HepG2 (cell line): ENCODE data around the gene NMNAT1. TPM values are rescaled to one million over a fixed set of nuclear protein-coding genes. Genes with fewer than 3 reads are reported as not detected.

Source experiments
- ARNT2 ChIP-seq: sonication (generic); formaldehyde crosslinking; IDR thresholded peaks from 2 replicates; pipeline ENCODE4 v1.8.0; 2022; ENCODE audit warnings: mild to moderate bottlenecking, low read depth, missing genetic modification reagents, moderate library complexity
- CBX1 ChIP-seq: IDR thresholded peaks from one replicate; pipeline ENCODE4 v1.6.1; 2016; ENCODE audit warnings: antibody characterized with exemption, low read depth
- ETV6 ChIP-seq: sonication (generic); formaldehyde crosslinking; conservative IDR thresholded peaks from 2 replicates; pipeline ENCODE4 v1.4.0; 2020; ENCODE audit warnings: missing genetic modification reagents
- HOXA9 ChIP-seq: sonication (generic); formaldehyde crosslinking; IDR thresholded peaks from 2 replicates; pipeline ENCODE4 v1.8.1; 2022; ENCODE audit warnings: missing genetic modification reagents, mild to moderate bottlenecking, moderate library complexity, borderline replicate concordance
- NFIB ChIP-seq: sonication (generic); formaldehyde crosslinking; IDR thresholded peaks from 2 replicates; pipeline ENCODE4 v1.9.0; 2021; ENCODE audit warnings: missing genetic modification reagents, mild to moderate bottlenecking, borderline replicate concordance
- STAT5B ChIP-seq: sonication (generic); formaldehyde crosslinking; IDR thresholded peaks from 2 replicates; pipeline ENCODE4 v1.4.0; 2020; ENCODE audit warnings: missing genetic modification reagents
- ZBTB42 ChIP-seq: sonication (generic); formaldehyde crosslinking; IDR thresholded peaks from 2 replicates; pipeline ENCODE4 v1.5.0; 2020; ENCODE audit warnings: mild to moderate bottlenecking, missing genetic modification reagents
- polyA plus RNA-seq, 8 experiments: library from polyadenylated mRNA; depleted of rRNA in 3 of 8; stranded (reverse) in 7 of 8; unstranded in 1 of 8; fragments of >200 nt; fragmentation: Illumina TruSeq in 4 of 8; extraction: Trizol in 4 of 8; gene quantifications; 2 replicates each; pipeline versions ENCODE4 v1.2.1 to v1.2.3, GENCODE V29; 2011 to 2016; ENCODE audit warnings: low read depth in 4 of 8, missing spikeins in 1 of 8, mixed read lengths in 1 of 8; ENCODE audit not compliant: insufficient read depth in 1 of 8
- total RNA-seq, 5 experiments: library from RNA; depleted of rRNA; stranded (reverse); fragments of >200 nt; fragmentation: Illumina TruSeq; extraction: Trizol; gene quantifications; 2 replicates each; pipeline ENCODE4 v1.2.3, GENCODE V29; 2016; ENCODE audit warnings: low read depth in 1 of 5
- TF ChIP-seq, protein P1 (sequence below): sonication (generic); formaldehyde crosslinking; IDR thresholded peaks from 2 replicates; pipeline ENCODE4 v1.4.0; 2020; ENCODE audit warnings: missing genetic modification reagents, borderline replicate concordance
- TF ChIP-seq, protein P2 (sequence below): sonication (generic); formaldehyde crosslinking; IDR thresholded peaks from 2 replicates; pipeline ENCODE4 v1.5.1; 2020; ENCODE audit warnings: missing genetic modification reagents, mild to moderate bottlenecking, borderline replicate concordance
- TF ChIP-seq, protein P3 (sequence below): fragments of 450-650 bp; IDR thresholded peaks from 2 replicates; pipeline ENCODE4 v1.6.1; 2017; ENCODE audit warnings: mild to moderate bottlenecking
- TF ChIP-seq, protein P4 (sequence below): sonication (generic); formaldehyde crosslinking; IDR thresholded peaks from 2 replicates; pipeline ENCODE4 v1.4.0; 2020; ENCODE audit warnings: missing genetic modification reagents, borderline replicate concordance
- TF ChIP-seq, protein P5 (sequence below): IDR thresholded peaks from 2 replicates; pipeline ENCODE4 v1.6.1; 2016
- TF ChIP-seq, protein P6 (sequence below): sonication (generic); formaldehyde crosslinking; IDR thresholded peaks from 2 replicates; pipeline ENCODE4 v1.5.1; 2020; ENCODE audit warnings: mild to moderate bottlenecking, missing genetic modification reagents, moderate library complexity

The NMNAT1 gene
- total and polyA plus RNA-seq, 2 of the 13 experiments (the other 11 are each of a cell fraction or from before 2014, with no cell fraction given) = 5.6 to 12.2 TPM

DNA sequence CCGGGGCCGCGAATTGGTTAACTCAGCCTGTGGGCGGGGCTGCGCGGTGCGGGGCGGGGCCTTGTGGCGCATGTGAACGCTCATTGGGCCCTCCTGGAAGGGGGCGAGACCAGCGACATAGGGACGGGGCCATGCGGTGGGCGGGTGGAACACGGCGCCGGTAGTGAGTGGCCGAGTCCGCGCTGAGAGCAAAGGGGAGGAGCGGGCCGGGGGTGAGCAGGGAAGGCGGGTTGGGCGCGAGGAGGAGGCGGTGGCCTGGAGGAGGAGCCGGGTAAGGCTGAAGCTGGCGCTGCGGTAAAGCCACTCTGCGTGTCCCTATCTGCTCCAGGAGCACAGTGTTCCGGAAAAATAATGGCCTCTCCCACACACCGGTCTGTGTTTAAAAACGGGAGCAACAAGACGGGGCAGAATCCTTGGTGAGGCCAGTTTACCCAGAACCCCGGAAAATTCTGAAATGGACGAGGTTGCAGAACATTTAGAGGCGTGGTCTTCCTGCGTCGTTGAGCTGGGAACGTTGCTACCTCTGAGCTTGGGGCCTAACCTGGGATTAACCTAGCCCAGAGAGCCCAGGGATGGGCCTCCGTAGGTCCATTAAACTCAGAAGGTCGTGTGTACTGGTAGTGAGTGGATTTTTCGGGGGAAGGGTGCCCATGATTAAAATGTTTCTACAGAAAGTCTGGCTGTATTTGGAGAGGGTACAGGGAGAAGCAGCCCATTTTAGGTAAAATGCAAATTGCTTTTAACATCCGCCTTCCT, 32.7 kb upstream of the NMNAT1 start (continued):
- TF ChIP-seq, protein P1, sequence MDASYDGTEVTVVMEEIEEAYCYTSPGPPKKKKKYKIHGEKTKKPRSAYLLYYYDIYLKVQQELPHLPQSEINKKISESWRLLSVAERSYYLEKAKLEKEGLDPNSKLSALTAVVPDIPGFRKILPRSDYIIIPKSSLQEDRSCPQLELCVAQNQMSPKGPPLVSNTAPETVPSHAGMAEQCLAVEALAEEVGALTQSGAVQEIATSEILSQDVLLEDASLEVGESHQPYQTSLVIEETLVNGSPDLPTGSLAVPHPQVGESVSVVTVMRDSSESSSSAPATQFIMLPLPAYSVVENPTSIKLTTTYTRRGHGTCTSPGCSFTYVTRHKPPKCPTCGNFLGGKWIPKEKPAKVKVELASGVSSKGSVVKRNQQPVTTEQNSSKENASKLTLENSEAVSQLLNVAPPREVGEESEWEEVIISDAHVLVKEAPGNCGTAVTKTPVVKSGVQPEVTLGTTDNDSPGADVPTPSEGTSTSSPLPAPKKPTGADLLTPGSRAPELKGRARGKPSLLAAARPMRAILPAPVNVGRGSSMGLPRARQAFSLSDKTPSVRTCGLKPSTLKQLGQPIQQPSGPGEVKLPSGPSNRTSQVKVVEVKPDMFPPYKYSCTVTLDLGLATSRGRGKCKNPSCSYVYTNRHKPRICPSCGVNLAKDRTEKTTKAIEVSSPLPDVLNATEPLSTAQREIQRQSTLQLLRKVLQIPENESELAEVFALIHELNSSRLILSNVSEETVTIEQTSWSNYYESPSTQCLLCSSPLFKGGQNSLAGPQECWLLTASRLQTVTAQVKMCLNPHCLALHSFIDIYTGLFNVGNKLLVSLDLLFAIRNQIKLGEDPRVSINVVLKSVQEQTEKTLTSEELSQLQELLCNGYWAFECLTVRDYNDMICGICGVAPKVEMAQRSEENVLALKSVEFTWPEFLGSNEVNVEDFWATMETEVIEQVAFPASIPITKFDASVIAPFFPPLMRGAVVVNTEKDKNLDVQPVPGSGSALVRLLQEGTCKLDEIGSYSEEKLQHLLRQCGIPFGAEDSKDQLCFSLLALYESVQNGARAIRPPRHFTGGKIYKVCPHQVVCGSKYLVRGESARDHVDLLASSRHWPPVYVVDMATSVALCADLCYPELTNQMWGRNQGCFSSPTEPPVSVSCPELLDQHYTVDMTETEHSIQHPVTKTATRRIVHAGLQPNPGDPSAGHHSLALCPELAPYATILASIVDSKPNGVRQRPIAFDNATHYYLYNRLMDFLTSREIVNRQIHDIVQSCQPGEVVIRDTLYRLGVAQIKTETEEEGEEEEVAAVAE (CRISPR knock-in tag) = no peak; the same call in 1 of the 2 replicates
- TF ChIP-seq, protein P2, sequence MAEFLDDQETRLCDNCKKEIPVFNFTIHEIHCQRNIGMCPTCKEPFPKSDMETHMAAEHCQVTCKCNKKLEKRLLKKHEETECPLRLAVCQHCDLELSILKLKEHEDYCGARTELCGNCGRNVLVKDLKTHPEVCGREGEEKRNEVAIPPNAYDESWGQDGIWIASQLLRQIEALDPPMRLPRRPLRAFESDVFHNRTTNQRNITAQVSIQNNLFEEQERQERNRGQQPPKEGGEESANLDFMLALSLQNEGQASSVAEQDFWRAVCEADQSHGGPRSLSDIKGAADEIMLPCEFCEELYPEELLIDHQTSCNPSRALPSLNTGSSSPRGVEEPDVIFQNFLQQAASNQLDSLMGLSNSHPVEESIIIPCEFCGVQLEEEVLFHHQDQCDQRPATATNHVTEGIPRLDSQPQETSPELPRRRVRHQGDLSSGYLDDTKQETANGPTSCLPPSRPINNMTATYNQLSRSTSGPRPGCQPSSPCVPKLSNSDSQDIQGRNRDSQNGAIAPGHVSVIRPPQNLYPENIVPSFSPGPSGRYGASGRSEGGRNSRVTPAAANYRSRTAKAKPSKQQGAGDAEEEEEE (CRISPR knock-in tag) = no peak
- peak; percentile 66 for TF ChIP-seq ARNT2 (CRISPR knock-in tag)
- TF ChIP-seq, protein P3, sequence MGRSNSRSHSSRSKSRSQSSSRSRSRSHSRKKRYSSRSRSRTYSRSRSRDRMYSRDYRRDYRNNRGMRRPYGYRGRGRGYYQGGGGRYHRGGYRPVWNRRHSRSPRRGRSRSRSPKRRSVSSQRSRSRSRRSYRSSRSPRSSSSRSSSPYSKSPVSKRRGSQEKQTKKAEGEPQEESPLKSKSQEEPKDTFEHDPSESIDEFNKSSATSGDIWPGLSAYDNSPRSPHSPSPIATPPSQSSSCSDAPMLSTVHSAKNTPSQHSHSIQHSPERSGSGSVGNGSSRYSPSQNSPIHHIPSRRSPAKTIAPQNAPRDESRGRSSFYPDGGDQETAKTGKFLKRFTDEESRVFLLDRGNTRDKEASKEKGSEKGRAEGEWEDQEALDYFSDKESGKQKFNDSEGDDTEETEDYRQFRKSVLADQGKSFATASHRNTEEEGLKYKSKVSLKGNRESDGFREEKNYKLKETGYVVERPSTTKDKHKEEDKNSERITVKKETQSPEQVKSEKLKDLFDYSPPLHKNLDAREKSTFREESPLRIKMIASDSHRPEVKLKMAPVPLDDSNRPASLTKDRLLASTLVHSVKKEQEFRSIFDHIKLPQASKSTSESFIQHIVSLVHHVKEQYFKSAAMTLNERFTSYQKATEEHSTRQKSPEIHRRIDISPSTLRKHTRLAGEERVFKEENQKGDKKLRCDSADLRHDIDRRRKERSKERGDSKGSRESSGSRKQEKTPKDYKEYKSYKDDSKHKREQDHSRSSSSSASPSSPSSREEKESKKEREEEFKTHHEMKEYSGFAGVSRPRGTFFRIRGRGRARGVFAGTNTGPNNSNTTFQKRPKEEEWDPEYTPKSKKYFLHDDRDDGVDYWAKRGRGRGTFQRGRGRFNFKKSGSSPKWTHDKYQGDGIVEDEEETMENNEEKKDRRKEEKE = no peak
- TF ChIP-seq STAT5B (CRISPR knock-in tag) = no peak
- TF ChIP-seq HOXA9 = no peak
- TF ChIP-seq, protein P4, sequence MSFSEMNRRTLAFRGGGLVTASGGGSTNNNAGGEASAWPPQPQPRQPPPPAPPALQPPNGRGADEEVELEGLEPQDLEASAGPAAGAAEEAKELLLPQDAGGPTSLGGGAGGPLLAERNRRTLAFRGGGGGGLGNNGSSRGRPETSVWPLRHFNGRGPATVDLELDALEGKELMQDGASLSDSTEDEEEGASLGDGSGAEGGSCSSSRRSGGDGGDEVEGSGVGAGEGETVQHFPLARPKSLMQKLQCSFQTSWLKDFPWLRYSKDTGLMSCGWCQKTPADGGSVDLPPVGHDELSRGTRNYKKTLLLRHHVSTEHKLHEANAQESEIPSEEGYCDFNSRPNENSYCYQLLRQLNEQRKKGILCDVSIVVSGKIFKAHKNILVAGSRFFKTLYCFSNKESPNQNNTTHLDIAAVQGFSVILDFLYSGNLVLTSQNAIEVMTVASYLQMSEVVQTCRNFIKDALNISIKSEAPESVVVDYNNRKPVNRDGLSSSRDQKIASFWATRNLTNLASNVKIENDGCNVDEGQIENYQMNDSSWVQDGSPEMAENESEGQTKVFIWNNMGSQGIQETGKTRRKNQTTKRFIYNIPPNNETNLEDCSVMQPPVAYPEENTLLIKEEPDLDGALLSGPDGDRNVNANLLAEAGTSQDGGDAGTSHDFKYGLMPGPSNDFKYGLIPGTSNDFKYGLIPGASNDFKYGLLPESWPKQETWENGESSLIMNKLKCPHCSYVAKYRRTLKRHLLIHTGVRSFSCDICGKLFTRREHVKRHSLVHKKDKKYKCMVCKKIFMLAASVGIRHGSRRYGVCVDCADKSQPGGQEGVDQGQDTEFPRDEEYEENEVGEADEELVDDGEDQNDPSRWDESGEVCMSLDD (CRISPR knock-in tag) = no peak
- TF ChIP-seq NFIB = no peak
- no peak for TF ChIP-seq ZBTB42 (CRISPR knock-in tag)
- TF ChIP-seq, protein P5, sequence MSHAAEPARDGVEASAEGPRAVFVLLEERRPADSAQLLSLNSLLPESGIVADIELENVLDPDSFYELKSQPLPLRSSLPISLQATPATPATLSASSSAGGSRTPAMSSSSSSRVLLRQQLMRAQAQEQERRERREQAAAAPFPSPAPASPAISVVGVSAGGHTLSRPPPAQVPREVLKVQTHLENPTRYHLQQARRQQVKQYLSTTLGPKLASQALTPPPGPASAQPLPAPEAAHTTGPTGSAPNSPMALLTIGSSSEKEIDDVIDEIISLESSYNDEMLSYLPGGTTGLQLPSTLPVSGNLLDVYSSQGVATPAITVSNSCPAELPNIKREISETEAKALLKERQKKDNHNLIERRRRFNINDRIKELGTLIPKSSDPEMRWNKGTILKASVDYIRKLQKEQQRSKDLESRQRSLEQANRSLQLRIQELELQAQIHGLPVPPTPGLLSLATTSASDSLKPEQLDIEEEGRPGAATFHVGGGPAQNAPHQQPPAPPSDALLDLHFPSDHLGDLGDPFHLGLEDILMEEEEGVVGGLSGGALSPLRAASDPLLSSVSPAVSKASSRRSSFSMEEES (CRISPR knock-in tag) = no peak
- TF ChIP-seq CBX1 = no peak
- TF ChIP-seq ETV6 (CRISPR knock-in tag) = no peak; the same call in 1 of the 2 replicates
- TF ChIP-seq, protein P6, sequence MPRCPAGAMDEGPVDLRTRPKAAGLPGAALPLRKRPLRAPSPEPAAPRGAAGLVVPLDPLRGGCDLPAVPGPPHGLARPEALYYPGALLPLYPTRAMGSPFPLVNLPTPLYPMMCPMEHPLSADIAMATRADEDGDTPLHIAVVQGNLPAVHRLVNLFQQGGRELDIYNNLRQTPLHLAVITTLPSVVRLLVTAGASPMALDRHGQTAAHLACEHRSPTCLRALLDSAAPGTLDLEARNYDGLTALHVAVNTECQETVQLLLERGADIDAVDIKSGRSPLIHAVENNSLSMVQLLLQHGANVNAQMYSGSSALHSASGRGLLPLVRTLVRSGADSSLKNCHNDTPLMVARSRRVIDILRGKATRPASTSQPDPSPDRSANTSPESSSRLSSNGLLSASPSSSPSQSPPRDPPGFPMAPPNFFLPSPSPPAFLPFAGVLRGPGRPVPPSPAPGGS (CRISPR knock-in tag) = peak; percentile 42; the same call in 1 of the 2 replicates
